Activated naive CD8-positive, alpha-beta T cell treated with anti-CD3 and anti-CD28 coated beads, Interleukin-2, amount 50 U/mL, for 24 hours (primary cell): ENCODE measurements around the gene MTMR8.
"Not testable (repeated sequence)": the region's sequence is repeated elsewhere in the genome, so short reads cannot be mapped to it uniquely, and the experiment has no call there.

Source experiments
- ATAC-seq: fragments of 150-1000 bp; cut with Tn5 transposase; one replicate; pipeline ENCODE4 v1.10.0; 2021
- DNase-seq: peaks from one replicate; pipeline ENCODE4 v3.0.0; 2021
- H3K27ac Mint-ChIP-seq: one replicate; pipeline ENCODE4 v1.8.0; 2021; ENCODE audit warnings: mild to moderate bottlenecking, mixed read lengths
- H3K27me3 Mint-ChIP-seq: one replicate; pipeline ENCODE4 v1.8.0; 2021; ENCODE audit warnings: mixed read lengths
- H3K36me3 Mint-ChIP-seq: one replicate; pipeline ENCODE4 v1.8.0; 2021; ENCODE audit warnings: low read depth, mixed read lengths
- H3K4me1 Mint-ChIP-seq: one replicate; pipeline ENCODE4 v1.8.0; 2021; ENCODE audit warnings: mixed read lengths
- H3K4me3 Mint-ChIP-seq: one replicate; pipeline ENCODE4 v1.8.0; 2021; ENCODE audit warnings: mild to moderate bottlenecking, moderate library complexity, mixed read lengths
- H3K9me3 Mint-ChIP-seq: one replicate; pipeline ENCODE4 v1.8.0; 2021; ENCODE audit warnings: mixed read lengths

MTMR8 gene

GRCh38 chrX:64394874-64395567 lies at the start of gene MTMR8:
Gene MTMR8, minus strand, starts transcription at chrX:64395452. Its CDS starts 89 bp downstream, at chrX:64395363.
- peaks cover 13% of the 10 kb centered on the region for H3K4me1 Mint-ChIP-seq
- DNase-seq (peak; percentile 75), ATAC-seq (peak; percentile 85)
- peak within 1 kb of the TSS; percentile 76 for H3K27ac Mint-ChIP-seq
- H3K4me3 Mint-ChIP-seq, result peak within 1 kb of the TSS; percentile 89
- no peaks in the 10 kb centered on the region for H3K27me3 Mint-ChIP-seq
- H3K36me3 Mint-ChIP-seq, result peaks cover 3% of the 10 kb centered on the region
- no peaks in the 10 kb centered on the region for H3K9me3 Mint-ChIP-seq

- Mint-ChIP-seq H3K27me3 (no peaks in the 10 kb centered on the region), H3K9me3 (no peaks in the 10 kb centered on the region), H3K36me3 (no peaks in the 10 kb centered on the region), H3K4me3 (no peak overlapping the region), H3K4me1 (no peaks in the 10 kb centered on the region), H3K27ac (no peak overlapping the region)
- no peak for ATAC-seq
- no peak for DNase-seq
These were observed 44.3 kb upstream of the MTMR8 start for GRCh38 chrX:64439551-64439950.

- ATAC-seq, result no peak
- Mint-ChIP-seq H3K27ac (no peak overlapping the region), H3K4me1 (no peaks in the 10 kb centered on the region), H3K4me3 (no peak overlapping the region), H3K27me3 (no peaks in the 10 kb centered on the region), H3K9me3 (no peaks in the 10 kb centered on the region), H3K36me3 (no peaks in the 10 kb centered on the region)
- DNase-seq, result no peak
These were observed 42.4 kb upstream of the MTMR8 start for GRCh38 chrX:64437665-64438064.

GRCh38 chrX:64437218-64437617 lies 42.0 kb upstream of the MTMR8 start:
- no peak overlapping the region for H3K27ac Mint-ChIP-seq

GRCh38 chrX:64428371-64428770 lies 33.1 kb upstream of the MTMR8 start:
- no peak overlapping the region for H3K27ac Mint-ChIP-seq
- H3K36me3 Mint-ChIP-seq, result no peaks in the 10 kb centered on the region
- H3K4me1 Mint-ChIP-seq, result peaks cover 9% of the 10 kb centered on the region
- H3K4me3 Mint-ChIP-seq, result no peak overlapping the region
- ATAC-seq (no peak), DNase-seq (no peak)
- H3K9me3 Mint-ChIP-seq, result no peaks in the 10 kb centered on the region
- peaks cover 2% of the 10 kb centered on the region for H3K27me3 Mint-ChIP-seq

More at GRCh38 chrX:64437218-64437617, 42.0 kb upstream of the MTMR8 start:
- H3K36me3 Mint-ChIP-seq, result no peaks in the 10 kb centered on the region
- DNase-seq (no peak), ATAC-seq (no peak)
- no peak overlapping the region for H3K4me3 Mint-ChIP-seq
- no peaks in the 10 kb centered on the region for H3K4me1 Mint-ChIP-seq
- H3K27me3 Mint-ChIP-seq, result no peaks in the 10 kb centered on the region
- no peaks in the 10 kb centered on the region for H3K9me3 Mint-ChIP-seq

GRCh38 chrX:64427787-64428186 lies 32.5 kb upstream of the MTMR8 start:
- Mint-ChIP-seq H3K27me3 (peaks cover 2% of the 10 kb centered on the region), H3K4me1 (peaks cover 9% of the 10 kb centered on the region), H3K4me3 (no peak overlapping the region), H3K9me3 (no peaks in the 10 kb centered on the region), H3K27ac (no peak overlapping the region), H3K36me3 (no peaks in the 10 kb centered on the region)
- ATAC-seq (peak; percentile 96), DNase-seq (no peak)

GRCh38 chrX:64427281-64427680 lies 32.0 kb upstream of the MTMR8 start:
- no peaks in the 10 kb centered on the region for H3K9me3 Mint-ChIP-seq
- DNase-seq (no peak), ATAC-seq (no peak)
- no peak overlapping the region for H3K27ac Mint-ChIP-seq
- peaks cover 9% of the 10 kb centered on the region for H3K4me1 Mint-ChIP-seq
- H3K27me3 Mint-ChIP-seq, result peaks cover 2% of the 10 kb centered on the region
- no peaks in the 10 kb centered on the region for H3K36me3 Mint-ChIP-seq
- H3K4me3 Mint-ChIP-seq, result no peak overlapping the region

- not testable (repeated sequence) for H3K36me3 Mint-ChIP-seq, H3K27ac Mint-ChIP-seq, H3K27me3 Mint-ChIP-seq, H3K4me3 Mint-ChIP-seq, ATAC-seq, H3K4me1 Mint-ChIP-seq, DNase-seq, H3K9me3 Mint-ChIP-seq
These were observed 14.5 kb upstream of the MTMR8 start for GRCh38 chrX:64409730-64410129.

GRCh38 chrX:64398088-64398487 lies 2.8 kb upstream of the MTMR8 start:
- Mint-ChIP-seq H3K27ac (no peak overlapping the region), H3K4me3 (no peak overlapping the region), H3K9me3 (no peaks in the 10 kb centered on the region), H3K4me1 (peaks cover 13% of the 10 kb centered on the region), H3K27me3 (peaks cover 3% of the 10 kb centered on the region), H3K36me3 (peaks cover 3% of the 10 kb centered on the region)
- no peak for DNase-seq
- no peak for ATAC-seq

- H3K27me3 Mint-ChIP-seq, result no peaks in the 10 kb centered on the region
- no peak for DNase-seq
- no peaks in the 10 kb centered on the region for H3K9me3 Mint-ChIP-seq
- peaks cover 13% of the 10 kb centered on the region for H3K4me1 Mint-ChIP-seq
- peak overlapping the region; percentile 76 for H3K27ac Mint-ChIP-seq
- peaks cover 3% of the 10 kb centered on the region for H3K36me3 Mint-ChIP-seq
- no peak for ATAC-seq
- peak overlapping the region; percentile 89 for H3K4me3 Mint-ChIP-seq
These were observed 297 bp upstream of the MTMR8 start for GRCh38 chrX:64395568-64395929.

- DNase-seq, result no peak
- ATAC-seq, result no peak
- no peaks in the 10 kb centered on the region for H3K27me3 Mint-ChIP-seq
- H3K4me1 Mint-ChIP-seq, result peaks cover 16% of the 10 kb centered on the region
- H3K27ac Mint-ChIP-seq, result peak overlapping the region; percentile 76
- H3K4me3 Mint-ChIP-seq, result peak overlapping the region; percentile 89
- H3K36me3 Mint-ChIP-seq, result peaks cover 3% of the 10 kb centered on the region
- H3K9me3 Mint-ChIP-seq, result no peaks in the 10 kb centered on the region
These were observed 986 bp downstream of the MTMR8 start for GRCh38 chrX:64394059-64394873.

GRCh38 chrX:64389489-64389888 lies 5.8 kb downstream of the MTMR8 start:
- H3K9me3 Mint-ChIP-seq, result peaks cover 10% of the 10 kb centered on the region
- H3K36me3 Mint-ChIP-seq, result peaks cover 21% of the 10 kb centered on the region
- peaks cover 14% of the 10 kb centered on the region for H3K4me1 Mint-ChIP-seq
- no peak for DNase-seq
- no peak for ATAC-seq
- H3K4me3 Mint-ChIP-seq, result no peak overlapping the region
- H3K27ac Mint-ChIP-seq, result no peak overlapping the region
- no peaks in the 10 kb centered on the region for H3K27me3 Mint-ChIP-seq

GRCh38 chrX:64380789-64381188 lies 14.5 kb downstream of the MTMR8 start:
- Mint-ChIP-seq H3K9me3 (peaks cover 29% of the 10 kb centered on the region), H3K36me3 (peaks cover 45% of the 10 kb centered on the region)
- not testable (repeated sequence) for H3K27me3 Mint-ChIP-seq, H3K27ac Mint-ChIP-seq, H3K4me1 Mint-ChIP-seq, ATAC-seq, DNase-seq, H3K4me3 Mint-ChIP-seq

GRCh38 chrX:64379924-64380323 lies 15.3 kb downstream of the MTMR8 start:
- peaks cover 37% of the 10 kb centered on the region for H3K36me3 Mint-ChIP-seq
- no peaks in the 10 kb centered on the region for H3K27me3 Mint-ChIP-seq
- H3K27ac Mint-ChIP-seq, result no peak overlapping the region
- H3K4me3 Mint-ChIP-seq, result no peak overlapping the region
- no peak for ATAC-seq
- H3K4me1 Mint-ChIP-seq, result no peaks in the 10 kb centered on the region
- peaks cover 23% of the 10 kb centered on the region for H3K9me3 Mint-ChIP-seq
- no peak for DNase-seq

GRCh38 chrX:64377753-64378152 lies 17.5 kb downstream of the MTMR8 start:
- ATAC-seq (no peak), DNase-seq (no peak)
- Mint-ChIP-seq H3K27me3 (no peaks in the 10 kb centered on the region), H3K27ac (no peak overlapping the region), H3K4me1 (no peaks in the 10 kb centered on the region), H3K4me3 (no peak overlapping the region), H3K9me3 (peaks cover 26% of the 10 kb centered on the region), H3K36me3 (peaks cover 32% of the 10 kb centered on the region)
